ENCODE data around the gene IER5. TPM values are rescaled to one million over a fixed set of nuclear protein-coding genes. Genes with fewer than 3 reads are reported as not detected.

Gene IER5
- total RNA-seq, 2 experiments from 2014 or later: 50.4 to 67.0 TPM

DNA sequence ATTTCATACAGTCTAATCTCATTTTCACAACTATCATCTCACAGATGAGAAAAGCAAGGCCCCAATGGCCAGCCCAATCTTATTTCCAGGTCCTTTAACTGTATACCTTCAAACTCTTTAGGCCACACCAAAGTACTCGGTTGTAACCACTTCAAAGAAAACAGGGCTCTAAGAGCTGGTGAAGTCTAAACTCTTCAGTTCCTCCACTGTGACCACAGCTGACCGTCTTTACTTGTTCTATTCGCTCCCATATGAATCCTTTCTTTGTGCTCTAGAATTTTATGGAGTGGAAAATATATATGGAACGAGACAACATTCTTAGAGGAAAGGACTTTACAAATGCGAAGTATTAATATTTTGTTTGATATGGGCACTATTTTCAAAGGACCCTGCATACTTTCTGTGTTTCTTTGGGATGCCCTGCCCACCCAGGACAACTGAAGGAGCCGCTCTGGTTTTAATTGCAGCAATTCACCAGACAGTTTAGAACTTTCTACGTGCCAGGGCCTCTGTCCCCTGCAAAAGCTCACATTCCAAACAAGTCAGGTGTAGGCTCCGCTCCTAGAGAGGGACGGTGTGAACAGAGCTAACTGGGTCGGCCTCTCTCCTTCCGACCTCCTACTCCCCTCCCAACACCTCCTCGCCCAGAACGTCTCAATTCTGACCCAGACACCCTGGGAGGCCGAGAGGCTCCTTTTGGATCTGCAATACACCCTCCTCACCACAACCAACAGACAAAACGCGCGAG is 15.7 kb downstream of the IER5 start:
- DNase-seq (no peak), ATAC-seq (no peak)
- peaks cover 32% of the 10 kb centered on the region for H3K27me3 Mint-ChIP-seq
- H3K9me3 Mint-ChIP-seq (ENCODE audit: low read depth): no peaks in the 10 kb centered on the region
- peak overlapping the region; percentile 69 for H3K27ac Mint-ChIP-seq
- CTCF ChIA-PET: interaction anchor here (0.8 to 13.9 kb wide), 12 partner anchors 7 to 81 kb away, joined by 3 to 210 read pairs (median 5); partner anchors contain the start of genes IER5 and STX6
- peaks cover 2% of the 10 kb centered on the region for H3K36me3 Mint-ChIP-seq
- peaks cover 72% of the 10 kb centered on the region for H3K4me1 Mint-ChIP-seq
- H3K4me3 Mint-ChIP-seq: peak overlapping the region; percentile 78

GRCh38 chr1:181104790-181105133 is 16.3 kb downstream of the IER5 start:
- H3K4me1 Mint-ChIP-seq: peaks cover 66% of the 10 kb centered on the region
- peak overlapping the region; percentile 78 for H3K4me3 Mint-ChIP-seq
- CTCF ChIA-PET: interaction anchor here (0.8 to 13.9 kb wide), 15 partner anchors 8 to 82 kb away, joined by 3 to 210 read pairs (median 5); partner anchors contain the start of genes IER5 and STX6
- peak overlapping the region; percentile 69 for H3K27ac Mint-ChIP-seq
- H3K36me3 Mint-ChIP-seq: peaks cover 2% of the 10 kb centered on the region
- ATAC-seq (peak; percentile 20), DNase-seq (peak; percentile 70)
- H3K9me3 Mint-ChIP-seq (ENCODE audit: low read depth): no peaks in the 10 kb centered on the region
- peaks cover 37% of the 10 kb centered on the region for H3K27me3 Mint-ChIP-seq

DNA sequence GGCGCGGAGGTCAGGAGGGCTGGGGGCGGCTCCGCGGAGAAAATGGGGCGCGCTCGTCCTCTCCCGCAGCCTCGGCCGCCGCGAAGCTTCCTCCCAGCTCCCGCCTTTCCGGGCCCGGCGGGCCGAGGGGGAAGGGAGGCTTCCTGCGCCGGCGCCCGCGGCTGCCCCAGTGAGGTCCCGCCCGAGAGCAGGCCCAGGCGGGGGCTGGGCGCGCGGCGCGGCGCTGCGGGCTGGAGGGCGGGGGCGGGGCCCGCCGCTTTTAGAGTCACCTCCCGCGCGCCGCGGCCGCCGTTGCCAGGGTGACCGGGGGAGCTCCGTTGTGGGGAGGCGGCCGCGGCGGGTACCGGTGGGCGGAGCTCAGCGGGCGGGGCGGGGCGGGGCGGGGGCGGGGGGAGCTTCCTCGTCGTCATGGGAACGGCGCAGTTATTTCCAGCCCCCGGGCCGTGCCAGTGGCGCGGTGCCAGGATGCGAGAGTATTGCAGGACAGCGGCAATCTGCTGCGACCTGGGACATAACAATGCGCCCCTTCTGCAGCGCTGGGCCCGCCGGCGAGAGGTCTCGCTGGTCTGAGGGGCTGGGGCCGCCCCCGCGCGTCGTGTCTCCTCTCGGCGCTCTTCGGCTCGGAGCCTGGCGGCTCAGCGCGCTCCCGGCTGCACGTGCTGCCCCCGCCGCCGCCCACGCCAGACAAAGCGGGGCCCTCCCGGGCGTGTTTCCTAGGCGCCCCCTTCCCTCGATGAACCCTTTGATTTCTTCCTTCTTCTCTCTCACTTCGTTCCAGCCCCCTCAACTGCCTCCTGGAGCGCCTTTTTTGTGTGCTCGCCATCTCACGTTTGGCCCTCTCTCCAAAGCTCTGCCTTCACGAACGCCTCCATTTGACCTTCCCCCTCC is 16.9 kb downstream of the IER5 start:
- DNase-seq (peak; percentile 93), ATAC-seq (peak; percentile 87)
- Mint-ChIP-seq H3K9me3 (ENCODE audit: low read depth) (no peaks in the 10 kb centered on the region), H3K4me3 (peak overlapping the region; percentile 78), H3K36me3 (peaks cover 2% of the 10 kb centered on the region), H3K4me1 (peaks cover 60% of the 10 kb centered on the region), H3K27ac (peak overlapping the region; percentile 69), H3K27me3 (peaks cover 42% of the 10 kb centered on the region)
- CTCF ChIA-PET: interaction anchor here (0.8 to 13.9 kb wide), 16 partner anchors 8 to 83 kb away, joined by 3 to 210 read pairs (median 5); partner anchors contain the start of genes IER5 and STX6

DNA sequence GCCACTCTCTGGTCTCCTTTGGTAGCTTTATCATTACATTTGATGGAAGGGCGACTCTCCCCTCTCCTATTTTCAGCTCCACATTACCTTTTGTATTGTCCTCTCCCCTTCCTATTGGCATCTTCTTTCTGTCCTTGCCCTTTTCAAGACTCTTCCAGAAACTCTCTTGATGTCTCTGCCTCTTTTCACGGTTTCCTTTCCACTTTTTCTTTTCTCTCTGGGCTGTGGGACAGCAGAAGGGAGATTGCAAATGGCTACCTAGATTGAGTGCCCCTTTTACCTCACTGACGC is 17.5 kb downstream of the IER5 start:
- Mint-ChIP-seq H3K9me3 (ENCODE audit: low read depth) (no peaks in the 10 kb centered on the region), H3K36me3 (no peaks in the 10 kb centered on the region), H3K4me3 (peak overlapping the region; percentile 72), H3K27me3 (peaks cover 48% of the 10 kb centered on the region), H3K4me1 (peaks cover 54% of the 10 kb centered on the region), H3K27ac (peak overlapping the region; percentile 51)
- CTCF ChIA-PET: interaction anchor here (0.8 to 13.9 kb wide), 6 partner anchors 9 to 33 kb away, joined by 3 to 210 read pairs (median 10); partner anchors contain the start of gene IER5
- DNase-seq: no peak
- ATAC-seq: no peak

DNA sequence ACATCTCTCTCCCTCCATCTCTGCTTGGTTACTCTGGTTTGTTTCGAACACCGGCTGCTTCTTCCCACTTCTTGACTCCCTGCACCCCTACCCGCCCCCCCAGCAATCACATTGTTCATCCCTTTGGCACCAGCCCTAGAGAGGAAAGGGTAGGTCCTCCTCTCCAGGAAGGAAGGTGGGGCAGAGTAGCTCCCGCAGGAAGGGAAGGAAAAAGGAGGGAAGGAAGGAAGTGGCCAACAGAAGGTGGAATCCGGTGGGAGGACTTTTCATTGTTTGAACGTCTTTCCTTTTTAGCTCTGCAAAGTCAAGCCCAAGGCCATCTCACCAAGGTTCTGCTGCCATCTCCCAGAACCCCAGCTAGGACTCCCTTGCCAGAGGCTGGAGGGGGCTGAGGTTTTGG is 18.0 kb downstream of the IER5 start:
- CTCF ChIA-PET: interaction anchor here (1.5 to 13.9 kb wide), 4 partner anchors 16 to 32 kb away, joined by 6 to 210 read pairs (median 34); partner anchors contain the start of gene IER5
- DNase-seq (no peak), ATAC-seq (no peak)
- Mint-ChIP-seq H3K27me3 (peaks cover 52% of the 10 kb centered on the region), H3K4me1 (peaks cover 49% of the 10 kb centered on the region), H3K4me3 (no peak overlapping the region), H3K36me3 (no peaks in the 10 kb centered on the region), H3K27ac (no peak overlapping the region), H3K9me3 (ENCODE audit: low read depth) (no peaks in the 10 kb centered on the region)

DNA sequence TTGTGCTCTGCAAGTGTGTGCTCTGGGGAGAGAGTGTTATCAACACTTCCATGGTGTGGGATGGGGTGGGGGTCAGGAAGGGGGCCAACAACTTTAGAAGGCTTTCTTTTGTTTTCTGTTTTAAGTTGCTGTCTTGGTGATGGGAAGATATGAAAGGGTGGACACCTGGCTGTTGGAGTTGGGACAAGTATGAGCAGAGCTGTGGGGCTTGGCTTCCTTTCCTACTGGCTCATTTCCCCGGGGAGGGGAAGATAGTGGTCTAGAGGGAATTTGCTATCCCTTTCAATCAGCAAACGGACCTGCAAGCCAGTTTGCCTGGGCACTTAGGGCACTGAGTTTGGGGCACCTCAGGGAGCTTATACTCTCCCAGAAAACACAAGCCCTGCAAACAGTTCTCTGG is 19.2 kb downstream of the IER5 start:
- ATAC-seq: no peak
- Mint-ChIP-seq H3K4me3 (no peak overlapping the region), H3K27me3 (peaks cover 63% of the 10 kb centered on the region), H3K4me1 (peaks cover 38% of the 10 kb centered on the region), H3K9me3 (ENCODE audit: low read depth) (no peaks in the 10 kb centered on the region), H3K36me3 (no peaks in the 10 kb centered on the region), H3K27ac (no peak overlapping the region)
- DNase-seq: no peak
- CTCF ChIA-PET: interaction anchor here (1.4 to 13.9 kb wide), 4 partner anchors 19 to 40 kb away, joined by 3 to 210 read pairs (median 34); partner anchors contain the start of gene IER5

GRCh38 chr1:181108304-181108867 is 19.9 kb downstream of the IER5 start:
- H3K4me1 Mint-ChIP-seq: peaks cover 32% of the 10 kb centered on the region
- peaks cover 63% of the 10 kb centered on the region for H3K27me3 Mint-ChIP-seq
- ATAC-seq (no peak), DNase-seq (no peak)
- CTCF ChIA-PET: interaction anchor here (1.0 to 13.9 kb wide), 6 partner anchors 9 to 40 kb away, joined by 3 to 210 read pairs (median 9); partner anchors contain the start of gene IER5
- H3K36me3 Mint-ChIP-seq: no peaks in the 10 kb centered on the region
- H3K9me3 Mint-ChIP-seq (ENCODE audit: low read depth): no peaks in the 10 kb centered on the region
- no peak overlapping the region for H3K27ac Mint-ChIP-seq
- no peak overlapping the region for H3K4me3 Mint-ChIP-seq

DNA sequence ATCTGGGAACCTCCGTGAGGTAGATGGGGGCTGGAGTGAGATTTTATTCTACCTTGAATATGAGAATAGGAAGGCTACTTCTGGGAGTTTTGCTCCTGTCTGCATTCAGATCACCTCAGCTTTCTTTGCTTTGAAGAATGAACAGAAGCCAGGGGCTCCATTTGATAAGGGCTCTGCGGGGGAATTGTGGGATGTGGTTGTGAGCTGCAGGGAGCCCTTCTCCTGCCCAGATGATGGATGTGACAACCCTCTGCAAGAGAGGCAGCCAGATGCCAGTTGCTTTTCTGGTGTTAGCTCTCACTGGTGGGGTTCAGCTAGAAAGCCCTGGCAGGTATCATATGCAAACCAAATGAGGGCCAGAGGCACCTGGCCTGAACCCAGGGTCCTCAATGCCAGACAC is 21.5 kb downstream of the IER5 start:
- H3K27me3 Mint-ChIP-seq: peaks cover 63% of the 10 kb centered on the region
- DNase-seq (no peak), ATAC-seq (no peak)
- CTCF ChIA-PET: interaction anchor here (0.7 to 1.3 kb wide), 3 partner anchors 19 to 32 kb away, joined by 3 to 4 read pairs (median 3); no protein-coding TSS in a partner anchor
- peaks cover 22% of the 10 kb centered on the region for H3K4me1 Mint-ChIP-seq
- no peak overlapping the region for H3K4me3 Mint-ChIP-seq
- H3K9me3 Mint-ChIP-seq (ENCODE audit: low read depth): no peaks in the 10 kb centered on the region
- no peaks in the 10 kb centered on the region for H3K36me3 Mint-ChIP-seq
- H3K27ac Mint-ChIP-seq: no peak overlapping the region

- DNase-seq: no peak
- Mint-ChIP-seq H3K36me3 (no peaks in the 10 kb centered on the region), H3K9me3 (ENCODE audit: low read depth) (no peaks in the 10 kb centered on the region), H3K4me3 (no peak overlapping the region), H3K27me3 (peaks cover 54% of the 10 kb centered on the region), H3K4me1 (peaks cover 15% of the 10 kb centered on the region), H3K27ac (no peak overlapping the region)
- CTCF ChIA-PET: interaction anchor here (0.7 to 1.2 kb wide), 2 partner anchors 24 to 31 kb away, joined by 3 read pairs; no protein-coding TSS in a partner anchor
- ATAC-seq: no peak
These were observed 23.1 kb downstream of the IER5 start for GRCh38 chr1:181111559-181111958.

- Mint-ChIP-seq H3K27ac (no peak overlapping the region), H3K27me3 (peaks cover 46% of the 10 kb centered on the region), H3K36me3 (no peaks in the 10 kb centered on the region), H3K4me1 (peaks cover 9% of the 10 kb centered on the region), H3K4me3 (no peak overlapping the region), H3K9me3 (ENCODE audit: low read depth) (no peaks in the 10 kb centered on the region)
- no peak for DNase-seq
- ATAC-seq: no peak
- CTCF ChIA-PET: interaction anchor here (0.5 to 1.2 kb wide), 3 partner anchors 22 to 30 kb away, joined by 3 to 4 read pairs (median 3); no protein-coding TSS in a partner anchor
These were observed 23.8 kb downstream of the IER5 start for GRCh38 chr1:181112071-181112929.

DNA sequence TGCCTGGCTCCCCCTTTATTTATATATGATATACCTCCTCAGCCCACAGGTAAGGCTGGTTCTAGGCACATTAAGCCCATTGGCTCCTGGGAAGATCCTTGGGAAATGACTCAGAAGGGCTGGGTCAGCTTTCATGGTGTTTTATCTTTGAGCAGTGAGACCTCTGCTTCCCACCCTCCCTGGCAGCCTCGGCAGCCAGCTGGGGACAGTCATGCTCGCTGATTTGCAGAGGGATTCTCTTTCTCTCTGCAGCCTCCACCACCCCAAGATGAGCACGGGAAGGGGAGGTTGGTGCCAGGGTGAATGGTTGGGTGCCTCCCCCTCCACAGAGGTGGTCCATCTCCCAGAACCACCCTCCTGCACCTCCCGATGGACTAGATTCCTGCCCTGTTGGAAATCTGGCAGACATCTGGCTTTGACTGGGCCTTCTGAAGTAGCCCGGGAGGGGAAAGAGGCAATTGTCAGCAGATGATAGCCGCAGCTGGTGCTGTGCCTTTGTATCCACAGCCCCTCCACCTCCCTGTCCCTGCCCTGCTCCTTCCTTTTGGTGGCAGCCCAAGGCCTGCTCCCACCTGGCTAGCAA is 24.6 kb downstream of the IER5 start:
- CTCF ChIA-PET: interaction anchor here (0.5 to 2.3 kb wide), 2 partner anchors 21 to 29 kb away, joined by 4 to 8 read pairs; no protein-coding TSS in a partner anchor
- DNase-seq (no peak), ATAC-seq (no peak)
- Mint-ChIP-seq H3K4me1 (peaks cover 9% of the 10 kb centered on the region), H3K9me3 (ENCODE audit: low read depth) (no peaks in the 10 kb centered on the region), H3K27me3 (peaks cover 40% of the 10 kb centered on the region), H3K36me3 (no peaks in the 10 kb centered on the region), H3K4me3 (no peak overlapping the region), H3K27ac (no peak overlapping the region)

Measured in activated CD8-positive, alpha-beta memory T cell treated with anti-CD3 and anti-CD28 coated beads, Interleukin-2, amount 10 ng/mL, durations not matched to agents 7 days and 5 days (primary cell).